HG02623 (cell line): ENCODE measurements around the gene HMGXB4.
A peak's percentile ranks its signal among the peaks of the same experiment; 100 is the strongest.
"Not testable (repeated sequence)": the region's sequence is repeated elsewhere in the genome, so short reads cannot be mapped to it uniquely, and the experiment has no call there.

ENCODE experiments used
- ATAC-seq: cut with Tn5 transposase; IDR thresholded peaks from one replicate; pipeline ENCODE4 v1.9.1; 2021; ENCODE audit warnings: moderate library complexity; ENCODE audit not compliant: unreplicated experiment

The HMGXB4 gene, protein sequence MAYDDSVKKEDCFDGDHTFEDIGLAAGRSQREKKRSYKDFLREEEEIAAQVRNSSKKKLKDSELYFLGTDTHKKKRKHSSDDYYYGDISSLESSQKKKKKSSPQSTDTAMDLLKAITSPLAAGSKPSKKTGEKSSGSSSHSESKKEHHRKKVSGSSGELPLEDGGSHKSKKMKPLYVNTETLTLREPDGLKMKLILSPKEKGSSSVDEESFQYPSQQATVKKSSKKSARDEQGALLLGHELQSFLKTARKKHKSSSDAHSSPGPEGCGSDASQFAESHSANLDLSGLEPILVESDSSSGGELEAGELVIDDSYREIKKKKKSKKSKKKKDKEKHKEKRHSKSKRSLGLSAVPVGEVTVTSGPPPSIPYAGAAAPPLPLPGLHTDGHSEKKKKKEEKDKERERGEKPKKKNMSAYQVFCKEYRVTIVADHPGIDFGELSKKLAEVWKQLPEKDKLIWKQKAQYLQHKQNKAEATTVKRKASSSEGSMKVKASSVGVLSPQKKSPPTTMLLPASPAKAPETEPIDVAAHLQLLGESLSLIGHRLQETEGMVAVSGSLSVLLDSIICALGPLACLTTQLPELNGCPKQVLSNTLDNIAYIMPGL

DNA sequence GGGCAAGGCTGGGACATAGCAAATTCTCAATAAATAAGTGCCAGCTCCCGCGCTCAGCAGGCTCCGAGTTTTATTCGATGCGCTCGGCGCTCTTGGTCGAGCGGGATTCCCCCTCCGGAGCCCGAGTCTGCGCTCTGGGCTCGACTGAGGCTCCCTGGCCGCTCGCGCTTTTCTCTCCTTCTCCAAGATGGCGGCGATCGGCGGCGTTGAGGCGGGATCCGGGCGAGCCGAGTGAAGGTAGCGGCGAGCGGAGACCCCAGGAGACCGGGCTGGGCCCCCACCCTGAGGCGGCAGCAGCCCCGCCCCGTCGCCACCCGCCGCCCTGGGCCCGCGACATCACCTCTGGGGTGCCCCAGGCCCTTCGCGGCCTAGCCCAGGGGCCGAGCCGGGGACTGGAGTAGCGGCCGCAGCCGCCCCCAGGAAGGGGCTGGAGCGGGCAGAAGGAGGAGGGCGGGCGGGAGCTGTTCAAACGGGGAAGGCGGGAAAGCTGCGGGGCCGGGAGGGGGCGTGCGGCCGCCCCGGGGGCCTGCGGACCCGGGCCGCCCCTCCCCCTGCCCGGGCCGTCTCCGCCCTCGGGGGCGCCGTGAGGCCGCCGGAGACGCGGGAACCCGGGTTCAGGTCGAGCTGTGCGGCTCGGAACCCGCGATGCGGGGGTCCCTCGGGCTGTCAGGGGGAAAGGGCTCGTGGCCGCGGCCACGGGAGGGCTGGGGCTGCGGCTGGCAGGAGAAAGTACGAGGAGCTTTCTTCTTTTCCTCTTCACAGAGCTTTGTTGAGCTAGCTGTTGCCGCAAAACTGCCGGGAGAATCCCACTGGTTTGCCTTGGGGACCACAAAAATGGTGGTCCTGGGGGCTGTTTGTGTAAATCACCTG, at the start of gene HMGXB4:
TSS of gene HMGXB4 (plus strand) at position 173 of the 870 bp plus-strand sequence. CDS start 4,898 bp downstream, outside the sequence.
- peak; percentile 84 for ATAC-seq

DNA sequence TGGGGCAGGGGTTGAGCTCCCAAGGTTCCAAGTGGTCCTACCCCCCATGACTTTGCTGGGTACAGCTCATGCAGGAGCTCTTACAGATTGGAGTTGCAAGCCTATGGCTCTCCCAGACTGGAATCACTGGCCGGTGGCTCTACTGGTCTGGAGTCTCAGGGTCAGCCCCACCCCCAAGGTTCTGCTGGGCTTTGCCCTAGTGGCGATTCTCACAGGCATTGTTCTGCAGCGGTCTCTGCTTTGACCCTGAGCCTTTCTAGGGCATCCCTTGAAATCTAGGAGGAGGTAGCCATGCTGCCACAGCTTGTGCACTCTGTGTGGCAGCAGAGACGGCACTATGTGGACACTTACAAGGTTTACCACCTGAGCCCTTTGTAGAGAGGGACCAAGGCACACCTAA, 49.3 kb upstream of the HMGXB4 start:
- no peak for ATAC-seq

DNA sequence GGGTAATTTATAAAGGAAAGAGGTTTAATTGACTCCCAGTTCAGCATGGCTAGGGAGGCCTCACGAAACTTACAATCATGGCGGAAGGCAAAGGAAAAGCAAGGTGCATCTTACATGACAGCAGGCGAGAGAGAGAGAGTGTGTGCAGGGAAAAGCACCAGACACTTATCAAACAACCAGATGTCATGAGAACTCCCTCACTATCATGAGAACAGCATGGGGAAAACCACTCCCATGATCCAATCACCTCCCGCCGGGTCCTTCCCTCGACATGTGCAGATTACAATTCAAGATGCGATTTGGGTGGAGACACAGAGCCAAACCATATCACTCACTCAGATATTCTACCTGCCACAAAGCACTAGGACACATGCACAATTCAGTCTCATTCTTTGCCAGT, 48.1 kb upstream of the HMGXB4 start:
- ATAC-seq: no peak

GRCh38 chr22:35212009-35212408, 45.3 kb upstream of the HMGXB4 start:
- ATAC-seq: no peak

DNA sequence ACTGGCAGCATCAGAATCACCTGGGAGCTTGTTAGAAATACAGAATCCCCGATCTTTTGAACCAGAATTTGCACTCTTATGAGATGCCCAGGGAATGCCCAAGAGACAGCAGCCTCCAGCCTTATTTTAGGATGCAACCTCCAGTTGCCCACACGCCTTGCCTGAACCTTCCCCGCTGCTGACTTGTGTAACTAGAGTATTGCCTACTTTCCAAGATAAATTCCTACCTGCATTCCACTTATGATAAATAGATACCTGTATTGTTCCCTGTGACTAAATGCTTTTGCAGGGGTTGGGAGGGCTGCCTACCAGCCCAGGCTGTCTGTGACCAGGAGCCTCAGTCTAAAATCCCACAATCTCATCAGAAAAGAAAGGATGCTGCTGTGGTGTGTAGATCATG, 44.3 kb upstream of the HMGXB4 start:
- ATAC-seq: no peak

DNA sequence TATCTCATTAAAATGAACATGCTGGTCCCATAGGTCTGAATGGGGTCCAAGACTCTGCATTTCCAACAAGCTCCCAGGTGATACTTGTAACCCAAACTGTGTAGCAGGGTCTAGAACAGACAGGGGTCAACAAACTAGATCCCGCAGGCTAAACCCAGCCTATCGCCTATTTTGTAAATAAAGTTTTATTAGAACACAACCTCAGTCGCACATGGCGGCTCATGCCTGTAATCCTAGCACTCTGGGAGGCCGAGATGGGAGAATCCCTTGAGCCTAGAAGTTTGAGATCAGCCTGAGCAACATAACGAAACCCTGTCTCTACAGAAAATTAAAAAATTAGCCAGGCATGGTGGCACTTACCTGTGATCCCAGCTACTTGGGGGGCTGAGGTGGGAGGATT, 42.3 kb upstream of the HMGXB4 start:
- no peak for ATAC-seq

GRCh38 chr22:35215993-35216392, 41.3 kb upstream of the HMGXB4 start:
- no peak for ATAC-seq

- no peak for ATAC-seq
These were observed 39.8 kb upstream of the HMGXB4 start for GRCh38 chr22:35217527-35217926.

- no peak for ATAC-seq
These were observed 39.2 kb upstream of the HMGXB4 start for GRCh38 chr22:35218079-35218478.

GRCh38 chr22:35219012-35219411, 38.3 kb upstream of the HMGXB4 start:
- no peak for ATAC-seq

DNA sequence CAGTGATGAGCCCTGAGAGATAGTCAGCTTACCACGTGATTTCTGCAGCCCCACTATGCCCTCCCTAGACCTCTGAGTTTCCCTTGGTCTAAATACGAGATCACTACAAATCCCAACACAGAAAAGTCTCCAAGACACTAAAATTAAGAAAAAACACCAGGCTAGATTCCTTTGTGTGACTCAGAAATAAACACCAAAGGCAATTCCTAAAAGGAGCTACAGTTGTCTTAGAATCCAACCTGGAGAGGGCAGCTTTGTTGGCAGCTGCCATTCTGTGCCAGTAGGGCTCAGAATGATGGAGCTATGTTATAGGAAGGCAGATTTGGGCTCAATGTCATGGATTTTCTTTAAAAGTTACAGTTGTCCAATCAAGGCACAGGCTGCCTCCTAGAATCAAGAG, 37.1 kb upstream of the HMGXB4 start:
- no peak for ATAC-seq

GRCh38 chr22:35225010-35225409, 32.3 kb upstream of the HMGXB4 start:
- ATAC-seq: no peak

- ATAC-seq: no peak
These were observed 30.2 kb upstream of the HMGXB4 start for GRCh38 chr22:35226958-35227647.

DNA sequence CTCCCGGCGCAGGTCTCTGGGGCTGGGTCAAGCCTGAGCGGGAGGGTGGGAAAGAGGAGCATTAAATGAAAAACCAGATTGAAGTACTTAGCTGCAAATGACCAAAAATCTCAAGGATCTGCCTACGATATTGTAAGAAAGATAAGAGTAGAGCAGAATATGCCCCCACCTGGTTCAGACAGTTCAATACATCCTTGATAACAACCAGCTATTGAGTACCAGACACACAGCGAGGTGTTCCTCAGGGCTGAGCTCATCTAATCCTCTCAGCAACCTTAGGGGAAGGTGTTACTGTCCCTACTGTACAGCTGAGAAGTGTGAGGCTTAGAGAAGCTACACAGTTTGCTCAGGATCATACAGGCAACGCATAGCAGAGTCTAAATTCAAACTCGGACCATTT, 27.4 kb upstream of the HMGXB4 start:
- ATAC-seq: no peak

DNA sequence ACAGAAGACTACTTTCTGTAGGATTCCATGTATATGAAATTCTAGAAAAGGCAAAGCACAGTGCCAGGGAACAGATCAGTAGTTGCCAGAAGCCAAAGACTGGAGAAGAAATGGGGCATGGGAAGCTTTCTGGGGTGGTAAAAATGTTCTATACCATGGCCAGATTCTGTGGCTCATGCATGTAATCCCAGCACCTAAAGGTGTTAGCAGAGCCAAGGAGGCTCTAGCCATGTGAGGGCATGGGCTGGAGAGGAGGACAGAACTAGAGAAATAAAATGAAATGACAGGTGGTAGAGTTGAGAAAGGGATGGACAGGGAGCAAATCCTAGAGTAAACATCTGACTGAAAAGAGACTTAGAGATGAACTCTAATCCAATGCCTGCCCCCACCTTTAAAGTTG, 26.9 kb upstream of the HMGXB4 start:
- no peak for ATAC-seq

DNA sequence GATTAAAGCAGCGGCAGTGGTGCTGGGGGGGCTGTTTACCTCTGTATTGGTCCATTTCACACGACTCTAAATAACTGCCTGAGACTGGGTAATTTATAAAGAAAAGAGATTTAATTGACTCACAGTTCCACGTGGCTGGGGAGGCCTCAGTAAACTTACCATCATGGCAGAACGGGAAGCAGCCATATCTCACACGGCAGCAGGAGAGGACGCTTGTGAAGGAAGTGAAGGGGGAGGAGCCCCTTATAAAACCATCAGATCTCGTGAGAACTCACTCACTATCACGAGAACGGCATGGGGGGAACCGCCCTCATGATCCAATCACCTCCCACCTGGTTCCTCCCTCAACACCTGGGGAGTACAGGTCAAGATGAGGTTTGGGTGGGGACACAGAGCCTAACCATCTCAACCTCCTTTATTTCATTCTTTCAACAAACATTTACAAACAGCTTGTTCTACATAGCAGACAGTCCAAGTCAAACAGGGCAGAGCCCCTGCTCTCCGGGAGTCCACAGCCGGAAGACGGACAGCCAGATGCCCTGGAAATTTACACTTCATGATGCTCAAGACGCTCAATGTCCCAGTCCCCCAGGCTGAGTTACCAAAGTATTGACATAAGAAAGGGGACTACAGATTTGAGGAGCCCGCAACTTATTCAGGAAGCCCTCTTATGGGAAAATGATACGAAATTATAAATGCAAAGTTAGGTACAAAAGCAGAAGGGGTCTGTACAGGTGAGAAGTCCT, 26.3 kb upstream of the HMGXB4 start:
- no peak for ATAC-seq

DNA sequence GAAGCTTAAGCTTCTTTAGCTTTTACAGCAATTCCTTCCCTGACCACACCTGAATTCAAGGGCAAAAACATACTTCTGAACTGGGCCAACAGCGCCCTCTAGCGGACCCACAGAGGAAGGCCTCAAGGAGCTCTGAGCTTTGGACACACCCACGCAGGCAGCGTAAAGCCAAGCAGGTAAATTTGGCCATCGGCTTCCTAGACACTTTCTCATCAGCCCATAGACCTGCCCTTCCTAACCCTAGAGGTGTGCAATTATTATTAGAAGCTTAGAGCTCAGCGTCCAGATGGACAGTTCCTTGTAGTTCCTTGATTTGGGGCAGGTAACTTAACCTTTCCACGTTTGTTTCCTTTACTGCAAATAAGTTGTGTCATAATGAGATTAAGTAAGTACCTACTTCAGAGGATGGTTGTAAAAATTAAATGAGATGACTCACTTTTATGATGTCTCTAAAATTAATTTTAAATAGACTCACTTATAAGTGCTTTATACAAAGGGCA, 25.7 kb upstream of the HMGXB4 start:
- ATAC-seq: no peak

- not testable (repeated sequence) for ATAC-seq
These were observed 18.5 kb upstream of the HMGXB4 start for GRCh38 chr22:35238749-35239148.

- not testable (repeated sequence) for ATAC-seq
These were observed 12.8 kb upstream of the HMGXB4 start for GRCh38 chr22:35244507-35244906.

DNA sequence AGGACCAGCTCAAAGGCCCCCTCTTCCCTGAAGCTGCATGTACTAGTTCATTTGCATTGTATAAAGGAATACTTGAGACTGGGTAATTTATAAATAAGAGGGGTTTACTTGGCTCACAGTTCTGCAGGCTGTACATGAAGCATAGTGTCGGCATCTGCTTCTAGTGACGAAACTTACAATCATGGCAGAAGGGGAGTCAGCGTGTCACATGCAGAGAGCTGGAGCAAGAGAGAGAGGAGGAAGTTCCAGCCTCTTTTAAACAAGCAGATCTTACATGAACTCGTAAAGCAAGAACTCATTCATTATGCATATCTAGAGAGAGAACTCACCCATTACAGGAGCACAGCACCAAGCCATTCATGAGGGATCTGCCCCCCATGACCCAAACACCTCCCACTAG, 7.1 kb upstream of the HMGXB4 start:
- no peak for ATAC-seq
